NCI-H446 (cell line): ENCODE data around the gene C1orf216.
A peak's percentile ranks its signal among the peaks of the same experiment; 100 is the strongest.
"Not testable (repeated sequence)": the region's sequence is repeated elsewhere in the genome, so short reads cannot be mapped to it uniquely, and the experiment has no call there.

ENCODE experiments used
- DNase-seq, 2 experiments: peaks; one replicate each; lab custom pipeline; 2025; lab: John Stamatoyannopoulos, UW

The C1orf216 gene, protein sequence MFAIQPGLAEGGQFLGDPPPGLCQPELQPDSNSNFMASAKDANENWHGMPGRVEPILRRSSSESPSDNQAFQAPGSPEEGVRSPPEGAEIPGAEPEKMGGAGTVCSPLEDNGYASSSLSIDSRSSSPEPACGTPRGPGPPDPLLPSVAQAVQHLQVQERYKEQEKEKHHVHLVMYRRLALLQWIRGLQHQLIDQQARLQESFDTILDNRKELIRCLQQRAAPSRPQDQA

GRCh38 chr1:35718492-35719336 is at the start of gene C1orf216:
TSS of gene C1orf216 (minus strand) at chr1:35718884. CDS start at chr1:35716321, 2,563 bp downstream.
- DNase-seq = no peak

DNA sequence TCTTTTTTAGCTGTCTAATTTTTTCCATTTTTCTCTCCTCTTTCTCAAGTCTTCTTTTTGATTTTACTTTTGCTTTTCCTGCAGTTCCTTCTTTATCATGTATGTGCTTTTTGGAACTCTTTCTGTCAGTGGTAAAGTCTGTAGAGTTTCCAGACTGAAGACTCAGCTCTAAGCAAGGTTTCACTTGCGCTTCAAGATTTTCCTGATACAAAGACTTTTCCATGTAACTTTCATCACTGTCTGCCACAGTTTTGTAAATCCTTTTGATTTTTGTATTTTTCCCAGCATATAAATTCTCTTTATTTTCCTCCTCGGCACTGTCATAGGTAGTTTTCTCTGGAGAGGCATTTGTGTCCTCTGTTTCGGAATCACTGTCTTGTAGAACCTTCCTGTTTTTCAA is 45.6 kb upstream of the C1orf216 start:
- no peak for DNase-seq

DNA sequence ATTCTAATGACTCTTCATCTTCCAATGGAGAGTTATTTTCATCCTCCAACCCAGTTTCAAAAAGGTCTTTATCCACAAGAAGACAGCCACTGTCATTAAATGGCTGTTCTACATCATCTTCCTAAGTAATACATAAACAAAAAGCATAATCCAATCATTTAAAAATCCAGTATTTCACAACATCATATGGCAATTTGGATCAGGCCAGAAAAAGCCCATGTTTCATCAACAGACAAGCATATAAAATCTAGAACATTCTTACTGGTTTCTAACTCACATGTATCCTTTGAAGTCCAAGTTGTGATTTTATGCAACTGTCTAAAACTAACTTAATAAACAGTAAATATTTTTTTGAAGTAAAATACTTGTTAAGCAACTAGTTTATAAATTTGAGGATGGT is 44.5 kb upstream of the C1orf216 start:
- DNase-seq = no peak

DNA sequence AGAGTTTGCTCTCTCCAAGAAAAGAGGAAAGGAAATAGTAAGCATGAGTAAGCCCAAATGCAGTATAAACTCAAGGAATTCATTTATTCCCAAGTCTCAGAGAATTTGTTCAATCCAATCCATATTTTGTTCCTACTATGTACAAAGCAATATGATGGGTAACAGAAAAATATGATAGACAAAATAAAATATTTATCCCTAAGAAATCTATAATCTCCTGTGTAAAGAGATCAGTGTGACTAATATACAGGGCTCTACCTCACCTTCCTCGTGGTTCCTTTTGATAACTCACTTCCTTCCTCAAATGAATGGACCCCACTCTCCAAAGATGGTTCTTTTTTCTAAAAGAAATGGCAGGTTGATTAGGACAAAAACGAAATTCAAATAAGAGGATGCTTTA is 43.5 kb upstream of the C1orf216 start:
- no peak for DNase-seq

DNA sequence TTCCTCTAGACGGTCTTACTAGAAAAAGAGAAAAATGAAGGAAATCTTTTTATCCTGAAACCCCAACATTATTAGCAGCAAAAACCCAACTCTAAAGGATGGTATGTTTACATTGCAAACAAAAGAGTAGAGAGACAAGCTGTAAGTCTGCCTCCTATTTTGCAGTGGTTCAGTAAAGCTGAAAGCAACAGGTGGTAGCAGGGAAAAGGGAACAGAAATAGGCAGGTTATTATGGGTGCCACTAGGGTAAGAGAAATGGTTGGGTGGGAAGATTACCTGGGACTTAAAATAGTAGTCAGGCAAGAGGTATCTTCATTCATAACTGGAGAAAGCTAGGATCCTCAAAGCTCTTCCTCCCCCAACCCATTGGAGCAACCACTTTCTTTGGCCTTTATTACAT is 37.4 kb upstream of the C1orf216 start:
- DNase-seq = no peak

GRCh38 chr1:35753626-35754260 is 35.1 kb upstream of the C1orf216 start:
- DNase-seq = no peak

DNA sequence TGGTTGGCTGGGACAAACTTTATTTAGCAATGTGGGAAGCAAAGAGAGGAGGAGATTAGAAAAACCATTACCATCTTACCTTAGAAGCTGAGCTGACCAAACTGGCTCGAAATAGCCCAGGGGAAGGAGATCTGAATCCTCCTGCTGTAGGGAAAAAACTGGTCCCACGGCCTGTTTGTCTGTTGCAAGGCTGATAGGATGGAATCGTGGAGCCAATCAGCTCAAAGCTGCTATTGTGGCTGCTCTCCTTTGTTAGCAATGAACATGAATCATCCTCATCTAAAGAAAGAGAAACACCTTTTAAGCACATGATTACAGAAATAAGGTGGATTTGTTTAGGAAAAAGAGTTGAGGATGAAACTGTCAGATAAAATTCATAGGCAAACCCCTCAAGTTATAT is 29.6 kb upstream of the C1orf216 start:
- DNase-seq = no peak

GRCh38 chr1:35745124-35745730 is 26.5 kb upstream of the C1orf216 start:
- no peak for DNase-seq

DNA sequence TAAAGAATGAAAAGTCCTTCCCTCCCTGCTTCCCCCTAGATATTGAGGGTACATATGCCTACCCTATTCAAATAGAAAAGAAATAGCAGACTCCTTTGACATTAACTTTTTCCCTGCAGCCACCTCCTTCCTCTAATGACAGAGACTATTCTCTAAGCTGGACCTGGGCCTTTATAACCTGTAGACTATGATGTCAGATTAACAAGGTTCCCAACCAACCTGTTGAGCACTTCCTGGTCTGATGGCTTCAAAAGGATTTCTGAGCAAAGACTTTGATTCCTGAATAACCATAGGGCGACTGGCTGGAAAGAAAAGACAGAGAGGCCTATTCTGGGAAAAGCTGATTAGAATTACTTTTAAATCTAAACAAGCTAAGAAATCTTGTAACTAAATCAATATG is 18.4 kb upstream of the C1orf216 start:
- no peak for DNase-seq

GRCh38 chr1:35727434-35728040 is 8.9 kb upstream of the C1orf216 start:
- no peak for DNase-seq

- peak; percentile 26 to 72 for DNase-seq
These were observed 8.1 kb upstream of the C1orf216 start for GRCh38 chr1:35726450-35727433.

DNA sequence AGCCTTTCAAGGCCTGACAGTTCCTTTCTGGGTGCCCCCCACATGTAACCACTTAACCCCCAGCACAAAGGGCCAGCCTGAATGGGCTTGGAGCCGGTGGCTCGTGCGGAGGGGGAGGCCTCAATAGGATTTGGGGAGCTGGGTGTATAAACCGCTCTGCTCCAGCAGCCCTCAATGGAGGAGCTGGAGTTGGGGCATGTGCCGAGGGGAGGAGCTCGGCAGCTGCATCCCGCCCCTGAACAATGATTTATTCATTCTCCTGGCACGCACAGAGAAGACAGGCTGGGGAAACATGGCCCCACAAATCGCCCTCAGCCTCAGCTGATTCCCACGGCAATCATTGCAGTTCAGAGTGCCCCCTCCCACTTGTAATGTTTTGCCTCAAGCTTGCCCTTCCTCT is 6.9 kb upstream of the C1orf216 start:
- no peak for DNase-seq

- no peak for DNase-seq
These were observed 690 bp downstream of the C1orf216 start for GRCh38 chr1:35717911-35718476.

- peak; percentile 61 to 79 for DNase-seq
These were observed 3.1 kb downstream of the C1orf216 start for GRCh38 chr1:35715568-35716002.

- no peak for DNase-seq
These were observed 3.6 kb downstream of the C1orf216 start for GRCh38 chr1:35714921-35715567.

GRCh38 chr1:35711098-35711497 is 7.6 kb downstream of the C1orf216 start:
- not testable (repeated sequence) for DNase-seq

- no peak for DNase-seq
These were observed 9.7 kb downstream of the C1orf216 start for GRCh38 chr1:35708952-35709351.

DNA sequence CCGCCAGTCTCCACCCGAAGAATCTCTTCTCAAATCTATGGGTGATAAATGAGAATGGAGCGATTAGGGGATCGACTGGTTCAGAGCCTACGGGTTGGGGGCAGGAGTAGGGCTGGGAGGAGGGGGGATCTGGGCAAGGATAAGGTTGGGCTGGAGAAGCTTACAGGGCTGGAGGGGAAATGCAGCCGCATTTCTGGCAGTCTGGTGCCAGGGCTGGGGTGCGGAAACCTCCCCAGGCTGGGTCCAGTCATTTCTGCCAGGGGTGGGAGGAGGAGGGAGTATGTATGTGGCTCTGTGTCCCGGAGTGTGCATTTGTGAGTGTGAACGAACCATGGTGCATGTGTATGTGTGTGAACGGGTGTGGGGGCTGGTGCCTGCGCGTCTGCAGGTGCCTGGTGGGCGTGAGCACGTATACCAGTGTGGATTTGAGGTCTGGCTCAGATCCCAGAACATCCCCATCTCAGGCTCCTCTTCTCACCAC is 10.2 kb downstream of the C1orf216 start:
- DNase-seq = no peak

DNA sequence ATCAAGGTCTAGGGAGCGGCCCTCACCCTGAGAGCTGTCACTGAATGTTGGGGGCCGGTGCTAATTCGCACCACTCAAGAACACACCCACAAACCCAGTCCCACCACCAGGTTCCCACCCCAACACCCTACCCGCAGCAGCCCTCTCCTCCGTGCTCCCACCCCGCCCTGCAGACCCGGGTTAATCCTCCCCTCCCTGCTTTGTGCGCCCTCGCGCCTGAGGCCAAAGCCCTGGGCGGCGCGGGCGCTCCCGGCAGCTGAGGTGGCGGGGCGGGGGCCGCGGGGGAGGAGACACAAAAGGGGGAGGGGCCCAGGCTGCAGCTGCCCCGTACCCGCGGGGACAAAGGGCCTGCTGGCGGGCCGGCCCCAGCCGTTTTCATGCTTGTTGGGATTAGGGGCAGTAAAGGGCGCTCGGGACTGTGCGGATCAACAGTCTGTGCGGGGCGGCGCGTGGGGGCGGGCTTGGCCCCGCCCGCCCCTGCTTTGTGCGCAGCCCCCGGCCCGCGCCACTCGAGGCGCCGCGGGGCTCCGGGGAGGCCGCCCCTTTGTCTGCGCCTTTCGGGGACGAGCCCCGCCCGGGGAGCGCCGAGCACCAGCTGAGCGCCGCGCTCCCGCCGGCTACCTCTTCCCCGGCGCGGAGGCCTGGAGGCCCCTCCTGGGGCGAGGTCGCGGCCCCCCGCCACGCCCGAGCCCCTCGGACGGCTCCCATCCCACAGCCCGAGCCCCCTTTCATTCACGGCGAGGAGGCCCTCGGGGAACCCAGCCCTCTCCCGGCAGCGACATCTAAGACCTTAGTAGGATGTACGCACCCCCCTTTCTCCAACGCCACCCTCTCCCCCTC is 10.9 kb downstream of the C1orf216 start:
- DNase-seq = peak in 1 of 2 experiments; percentile 64
